ENCODE results near the gene SVOP. TPM values are rescaled to one million over a fixed set of nuclear protein-coding genes. Genes with fewer than 3 reads are reported as not detected.

SVOP gene
- total and polyA plus RNA-seq, 7 donors: 0.04 to 0.45 (median 0.08) TPM; not detected in 2

DNA sequence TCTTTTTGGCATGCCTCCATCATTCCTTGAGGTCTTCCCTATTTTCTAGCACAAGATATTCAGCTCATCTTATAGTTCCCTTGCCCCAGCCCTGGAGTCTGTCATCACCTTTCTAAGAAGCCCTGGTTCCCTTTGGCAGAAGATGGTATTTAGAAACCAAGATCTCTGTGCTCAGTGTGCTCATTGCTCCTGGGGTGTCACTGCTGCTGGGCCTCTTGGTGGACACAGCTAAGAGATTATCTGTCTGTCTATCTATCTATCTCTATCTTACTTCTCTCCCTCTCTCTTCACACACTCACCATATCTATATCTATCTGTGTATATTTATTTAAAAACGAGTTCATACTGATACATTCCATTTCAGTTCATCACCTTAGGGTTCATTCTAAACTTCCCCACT, 73.8 kb downstream of the SVOP start:
- DNase-seq: no peak
- Histone ChIP-seq H3K9me3 (no peaks in the 10 kb centered on the region), H3K36me3 (ENCODE audit: insufficient read depth in 1 of 2, low read depth in 1 of 2) (no peaks in the 10 kb centered on the region), H3K27ac (no peak overlapping the region), H3K27me3 (ENCODE audit: insufficient read depth in 3 of 3, low read length in 2 of 3) (no peaks in the 10 kb centered on the region), H3K4me1 (peaks cover 7% of the 10 kb centered on the region), H3K4me3 (no peak overlapping the region)
- intact Hi-C loops (cut with DNase I): loop anchor here (5.0 kb wide), 2 partner anchors 70 to 85 kb away; no protein-coding TSS in a partner anchor
- 50 to 67% (median 53%) methylated on average over 1 of the region's 1 CpG for WGBS, 3 donors
- TF ChIP-seq, protein P1, sequence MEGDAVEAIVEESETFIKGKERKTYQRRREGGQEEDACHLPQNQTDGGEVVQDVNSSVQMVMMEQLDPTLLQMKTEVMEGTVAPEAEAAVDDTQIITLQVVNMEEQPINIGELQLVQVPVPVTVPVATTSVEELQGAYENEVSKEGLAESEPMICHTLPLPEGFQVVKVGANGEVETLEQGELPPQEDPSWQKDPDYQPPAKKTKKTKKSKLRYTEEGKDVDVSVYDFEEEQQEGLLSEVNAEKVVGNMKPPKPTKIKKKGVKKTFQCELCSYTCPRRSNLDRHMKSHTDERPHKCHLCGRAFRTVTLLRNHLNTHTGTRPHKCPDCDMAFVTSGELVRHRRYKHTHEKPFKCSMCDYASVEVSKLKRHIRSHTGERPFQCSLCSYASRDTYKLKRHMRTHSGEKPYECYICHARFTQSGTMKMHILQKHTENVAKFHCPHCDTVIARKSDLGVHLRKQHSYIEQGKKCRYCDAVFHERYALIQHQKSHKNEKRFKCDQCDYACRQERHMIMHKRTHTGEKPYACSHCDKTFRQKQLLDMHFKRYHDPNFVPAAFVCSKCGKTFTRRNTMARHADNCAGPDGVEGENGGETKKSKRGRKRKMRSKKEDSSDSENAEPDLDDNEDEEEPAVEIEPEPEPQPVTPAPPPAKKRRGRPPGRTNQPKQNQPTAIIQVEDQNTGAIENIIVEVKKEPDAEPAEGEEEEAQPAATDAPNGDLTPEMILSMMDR (IDR thresholded peaks at IDR 0.05): no peak
- no peak for ATAC-seq

DNA sequence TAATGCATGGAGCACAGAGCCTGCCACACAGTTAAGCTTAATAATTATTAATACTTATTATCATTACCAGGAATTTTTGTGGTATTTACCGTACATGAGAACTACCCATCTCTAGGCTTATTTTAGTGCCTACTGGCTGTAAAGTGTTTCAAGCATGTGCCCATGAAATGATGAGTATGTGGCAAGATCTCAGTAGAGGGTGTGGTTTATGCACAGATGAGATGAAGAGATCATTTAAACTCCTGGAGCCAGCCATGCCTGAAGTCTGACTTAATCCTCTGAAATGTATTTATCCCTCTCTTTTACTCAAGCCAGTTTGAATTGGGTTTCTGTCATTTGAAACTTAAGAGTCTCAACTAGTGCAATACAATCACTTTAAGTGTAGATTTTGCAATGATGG, 80.7 kb downstream of the SVOP start:
- intact Hi-C loops (cut with DNase I): no loop called here
- ATAC-seq: no peak
- 27 to 36% (median 27%) methylated on average over 1 of the region's 1 CpG for WGBS, 3 donors
- no peaks in the 10 kb centered on the region for H3K4me1 ChIP-seq
- no peak for DNase-seq
- H3K36me3 ChIP-seq (ENCODE audit: insufficient read depth in 1 of 2, low read depth in 1 of 2): no peaks in the 10 kb centered on the region
- no peaks in the 10 kb centered on the region for H3K27me3 ChIP-seq (ENCODE audit: insufficient read depth in 3 of 3, low read length in 2 of 3)
- no peak overlapping the region for H3K4me3 ChIP-seq
- TF ChIP-seq, protein P1 (IDR thresholded peaks at IDR 0.05): no peak
- H3K9me3 ChIP-seq: no peaks in the 10 kb centered on the region
- H3K27ac ChIP-seq: peak overlapping the region; percentile 46

DNA sequence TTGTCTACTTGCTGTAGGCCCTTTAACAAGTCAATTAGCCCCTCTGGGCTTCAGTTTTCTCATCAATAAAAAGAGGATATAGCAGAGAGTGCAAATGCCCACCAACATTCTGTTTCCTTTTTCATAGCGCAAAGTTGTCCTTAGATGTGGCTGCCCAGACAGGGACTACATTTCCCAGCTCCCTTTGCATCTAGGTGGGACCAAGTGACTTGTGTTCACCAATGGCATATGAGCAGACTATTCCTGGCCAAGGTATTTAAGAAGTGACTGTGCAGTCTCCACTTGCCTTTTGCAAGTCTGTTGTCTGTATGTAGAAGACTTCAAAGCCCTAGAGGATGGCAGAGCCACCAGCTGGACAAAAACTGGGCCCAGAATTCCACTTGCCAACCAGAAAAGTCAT, 81.3 kb downstream of the SVOP start:
- H3K27me3 ChIP-seq (ENCODE audit: insufficient read depth in 3 of 3, low read length in 2 of 3): no peaks in the 10 kb centered on the region
- H3K36me3 ChIP-seq (ENCODE audit: insufficient read depth in 1 of 2, low read depth in 1 of 2): no peaks in the 10 kb centered on the region
- intact Hi-C loops (cut with DNase I): no loop called here
- DNase-seq (no peak), ATAC-seq (peak; percentile 90 to 98 (median 94))
- TF ChIP-seq, protein P1 (IDR thresholded peaks at IDR 0.05): no peak
- 57 to 72% (median 60%) methylated on average over 1 of the region's 1 CpG for WGBS, 3 donors
- H3K27ac ChIP-seq: peak overlapping the region; percentile 46
- no peaks in the 10 kb centered on the region for H3K9me3 ChIP-seq
- H3K4me1 ChIP-seq: no peaks in the 10 kb centered on the region
- H3K4me3 ChIP-seq: no peak overlapping the region

DNA sequence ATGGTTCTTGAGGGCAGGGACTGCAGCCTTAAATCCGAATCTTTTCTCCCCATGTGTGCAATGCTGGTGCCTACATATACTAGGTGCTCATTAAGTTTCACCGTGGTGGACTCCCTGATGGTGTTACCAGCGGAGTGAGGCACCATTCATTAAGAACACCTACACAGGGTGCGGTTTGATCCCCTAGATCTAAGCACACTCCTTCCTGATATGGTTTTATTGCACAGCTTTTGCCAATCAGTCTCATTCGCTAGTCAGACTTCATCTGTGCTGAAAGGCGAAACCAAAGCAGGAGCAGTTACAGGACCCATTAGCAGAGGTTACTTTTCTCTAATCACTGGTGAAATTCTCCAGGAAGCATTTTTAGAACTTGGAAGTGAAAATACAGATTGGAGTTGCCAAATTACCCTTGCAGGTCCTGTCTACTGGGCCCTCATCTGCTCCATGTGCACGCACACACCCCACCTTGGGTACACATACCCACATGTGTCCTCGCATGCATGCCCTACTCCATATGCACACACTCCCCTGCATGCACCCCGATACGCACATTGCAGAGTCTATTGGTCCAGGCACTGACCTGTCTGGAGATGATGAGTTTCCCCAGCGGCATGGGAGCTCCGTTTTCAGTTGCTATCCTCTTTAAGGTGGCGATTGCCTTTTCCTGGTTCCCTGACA, 82.5 kb downstream of the SVOP start:
- 78 to 83% (median 79%) methylated on average over 13 of the region's 13 CpGs for WGBS, 3 donors
- no peaks in the 10 kb centered on the region for H3K4me1 ChIP-seq
- DNase-seq (no peak), ATAC-seq (no peak)
- H3K36me3 ChIP-seq (ENCODE audit: insufficient read depth in 1 of 2, low read depth in 1 of 2): no peaks in the 10 kb centered on the region
- H3K4me3 ChIP-seq: no peak overlapping the region
- intact Hi-C loops (cut with DNase I): no loop called here
- H3K27ac ChIP-seq: no peak overlapping the region
- H3K9me3 ChIP-seq: no peaks in the 10 kb centered on the region
- no peaks in the 10 kb centered on the region for H3K27me3 ChIP-seq (ENCODE audit: insufficient read depth in 3 of 3, low read length in 2 of 3)
- TF ChIP-seq, protein P1 (IDR thresholded peaks at IDR 0.05): no peak

Measured in psoas muscle (tissue), 8 donors.